Mucosa of descending colon (tissue), 3 donors: ENCODE measurements around the gene CNOT1. TPM values are rescaled to one million over a fixed set of nuclear protein-coding genes. Genes with fewer than 3 reads are reported as not detected.

ENCODE experiments used
- ATAC-seq: fragments of 200-7000 bp; cut with Tn5 transposase; one replicate; pipeline ENCODE4 v1.9.1; 2020; ENCODE audit warnings: mild to moderate bottlenecking, moderate library complexity
- DNase-seq, 3 donors: peaks; one replicate each; pipeline ENCODE4 v3.0.0-alpha.2; 2020
- H3K36me3 ChIP-seq: fragments of 200-600 bp; one replicate; pipeline ENCODE4 v1.8.0; 2021; ENCODE audit warnings: low read depth, mild to moderate bottlenecking
- H3K4me1 ChIP-seq: fragments of 200-600 bp; one replicate; pipeline ENCODE4 v1.8.0; 2021; ENCODE audit warnings: low read depth, mild to moderate bottlenecking
- H3K4me3 ChIP-seq: fragments of 200-600 bp; one replicate; pipeline ENCODE4 v1.8.0; 2021; ENCODE audit warnings: mild to moderate bottlenecking
- H3K9me3 ChIP-seq: fragments of 200-600 bp; one replicate; pipeline ENCODE4 v1.8.0; 2021; ENCODE audit warnings: mild to moderate bottlenecking
- intact Hi-C, 2 donors: fragments of 100-400 bp; cut with DNase I in 1 of 2; cut with micrococcal nuclease in 1 of 2; formaldehyde crosslinking; loops; one replicate each; pipeline versions ENCODE4 v1.11.0 to v1.11.1; 2022; cut with DNase I, micrococcal nuclease
- total RNA-seq, 3 donors: library from RNA; stranded (reverse); fragmentation: NEBNext Ultra II Directional in 2 of 3; extraction: Animal tissue kit (Norgen Biotek cat#: 25700) in 2 of 3; gene quantifications; one replicate each; pipeline versions ENCODE4 v1.2.1 to v1.2.4, GENCODE V29; 2021 to 2023
- TF ChIP-seq, protein P1 (sequence below): fragments of 200-600 bp; IDR thresholded peaks from one replicate; pipeline ENCODE4 v1.8.0; 2022; ENCODE audit warnings: antibody characterized with exemption, mild to moderate bottlenecking
- donor health status: DM: no; HTN: no; CAD: no; lungs with moderate emphysema.
- donor health status: DM: no; HTN: no; CAD: no.
- donor health status: DM: no; HTN: yes; CAD: no.

CNOT1 gene
- total RNA-seq, 3 donors from 2014 or later = 194 to 239 (median 230) TPM

GRCh38 chr16:58476791-58477190, 152.8 kb downstream of the CNOT1 start:
- H3K9me3 ChIP-seq = no peaks in the 10 kb centered on the region
- H3K36me3 ChIP-seq = no peaks in the 10 kb centered on the region
- no peaks in the 10 kb centered on the region for H3K4me1 ChIP-seq
- intact Hi-C loops = no loop called here
- ATAC-seq = no peak
- TF ChIP-seq, protein P1, sequence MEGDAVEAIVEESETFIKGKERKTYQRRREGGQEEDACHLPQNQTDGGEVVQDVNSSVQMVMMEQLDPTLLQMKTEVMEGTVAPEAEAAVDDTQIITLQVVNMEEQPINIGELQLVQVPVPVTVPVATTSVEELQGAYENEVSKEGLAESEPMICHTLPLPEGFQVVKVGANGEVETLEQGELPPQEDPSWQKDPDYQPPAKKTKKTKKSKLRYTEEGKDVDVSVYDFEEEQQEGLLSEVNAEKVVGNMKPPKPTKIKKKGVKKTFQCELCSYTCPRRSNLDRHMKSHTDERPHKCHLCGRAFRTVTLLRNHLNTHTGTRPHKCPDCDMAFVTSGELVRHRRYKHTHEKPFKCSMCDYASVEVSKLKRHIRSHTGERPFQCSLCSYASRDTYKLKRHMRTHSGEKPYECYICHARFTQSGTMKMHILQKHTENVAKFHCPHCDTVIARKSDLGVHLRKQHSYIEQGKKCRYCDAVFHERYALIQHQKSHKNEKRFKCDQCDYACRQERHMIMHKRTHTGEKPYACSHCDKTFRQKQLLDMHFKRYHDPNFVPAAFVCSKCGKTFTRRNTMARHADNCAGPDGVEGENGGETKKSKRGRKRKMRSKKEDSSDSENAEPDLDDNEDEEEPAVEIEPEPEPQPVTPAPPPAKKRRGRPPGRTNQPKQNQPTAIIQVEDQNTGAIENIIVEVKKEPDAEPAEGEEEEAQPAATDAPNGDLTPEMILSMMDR = no peak
- DNase-seq = no peak
- H3K4me3 ChIP-seq = no peak overlapping the region

- TF ChIP-seq, protein P1 = no peak
- no peak for ATAC-seq
- intact Hi-C loops = no loop called here
Measured at GRCh38 chr16:58475091-58475619, 154.5 kb downstream of the CNOT1 start.

GRCh38 chr16:58474296-58474695, 155.3 kb downstream of the CNOT1 start:
- DNase-seq (no peak), ATAC-seq (no peak)
- intact Hi-C loops = no loop called here
- Histone ChIP-seq H3K4me3 (no peak overlapping the region), H3K4me1 (no peaks in the 10 kb centered on the region), H3K9me3 (no peaks in the 10 kb centered on the region), H3K36me3 (no peaks in the 10 kb centered on the region)
- TF ChIP-seq, protein P1 = no peak

More at GRCh38 chr16:58475091-58475619, 154.5 kb downstream of the CNOT1 start:
- Histone ChIP-seq H3K9me3 (no peaks in the 10 kb centered on the region), H3K4me3 (no peak overlapping the region), H3K4me1 (no peaks in the 10 kb centered on the region), H3K36me3 (no peaks in the 10 kb centered on the region)
- no peak for DNase-seq

DNA sequence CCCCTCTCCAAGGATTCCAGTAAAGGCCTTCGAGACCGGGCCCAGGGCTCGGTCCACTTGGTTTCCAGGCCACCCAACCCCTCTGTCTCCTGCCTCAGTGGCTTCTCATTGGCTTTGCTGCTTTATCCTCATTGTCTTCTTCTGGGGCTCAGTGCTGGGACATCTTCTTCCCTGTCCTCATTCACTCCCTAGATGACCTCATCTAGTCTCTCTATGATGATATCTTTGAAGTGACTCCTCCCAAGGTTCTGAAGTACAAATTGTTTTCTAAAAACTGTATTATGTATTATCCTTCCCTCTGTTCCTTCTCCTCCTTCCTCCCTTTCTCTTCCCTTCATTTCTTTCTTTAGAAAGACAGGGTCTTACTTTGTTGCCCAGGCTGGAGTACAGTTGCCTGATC, 156.8 kb downstream of the CNOT1 start:
- TF ChIP-seq, protein P1 = no peak
- Histone ChIP-seq H3K36me3 (no peaks in the 10 kb centered on the region), H3K4me3 (no peak overlapping the region), H3K4me1 (no peaks in the 10 kb centered on the region), H3K9me3 (no peaks in the 10 kb centered on the region)
- intact Hi-C loops = no loop called here
- no peak for DNase-seq
- no peak for ATAC-seq

DNA sequence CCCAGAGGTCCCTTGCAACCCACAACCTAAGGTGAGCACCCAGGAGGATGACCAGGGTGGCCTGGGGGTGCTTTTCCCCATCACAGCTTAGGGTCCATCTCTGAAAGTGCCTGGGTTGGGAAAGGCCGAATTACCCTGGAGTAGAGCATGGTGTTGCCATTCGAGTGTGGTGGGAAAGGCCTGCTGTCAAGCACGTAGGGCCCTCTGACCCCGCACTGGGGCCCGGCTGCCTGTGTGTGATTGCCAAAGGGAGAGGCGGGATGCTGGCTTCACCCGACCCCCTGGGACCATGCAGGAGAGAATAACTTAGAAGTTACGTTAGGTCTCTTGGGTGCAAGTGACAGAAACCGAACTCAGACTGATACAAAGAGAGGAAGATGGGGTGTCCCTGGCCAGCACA, 157.4 kb downstream of the CNOT1 start:
- Histone ChIP-seq H3K9me3 (no peaks in the 10 kb centered on the region), H3K4me1 (no peaks in the 10 kb centered on the region), H3K4me3 (no peak overlapping the region), H3K36me3 (no peaks in the 10 kb centered on the region)
- no peak for DNase-seq
- TF ChIP-seq, protein P1 = no peak
- ATAC-seq = no peak
- intact Hi-C loops = no loop called here
